Urothelium cell line (cell line): Measurements from ENCODE around the gene RAB9A.
A peak's percentile ranks its signal among the peaks of the same experiment; 100 is the strongest.
"Not testable (repeated sequence)": the region's sequence is repeated elsewhere in the genome, so short reads cannot be mapped to it uniquely, and the experiment has no call there.

ENCODE experiments used
- DNase-seq: peaks from one replicate; pipeline ENCODE4 v3.0.0; 2011; ENCODE audit warnings: low spot score, mixed read lengths
- FAIRE-seq: peaks from 2 replicates; lab custom pipeline; 2011; peaks lifted over from hg19 to GRCh38; lab: Jason Lieb, UNC

Gene RAB9A

GRCh38 chrX:13688958-13689740 is at the start of gene RAB9A:
RAB9A (plus strand) TSS chrX:13689128; CDS start chrX:13708747, 19,619 bp downstream.
- DNase-seq (peak; percentile 70), FAIRE-seq (no peak)

GRCh38 chrX:13641684-13642083 is 47.2 kb upstream of the RAB9A start:
- DNase-seq, FAIRE-seq: not testable (repeated sequence)

- DNase-seq, result no peak
- no peak for FAIRE-seq
These were observed 43.3 kb upstream of the RAB9A start for GRCh38 chrX:13645464-13646153.

GRCh38 chrX:13646154-13646549 is 42.8 kb upstream of the RAB9A start:
- peak; percentile 11 for DNase-seq
- no peak for FAIRE-seq

GRCh38 chrX:13647709-13648212 is 41.2 kb upstream of the RAB9A start:
- FAIRE-seq (no peak), DNase-seq (peak; percentile 20)

GRCh38 chrX:13648336-13648735 is 40.6 kb upstream of the RAB9A start:
- not testable (repeated sequence) for FAIRE-seq, DNase-seq

GRCh38 chrX:13649838-13650237 is 39.1 kb upstream of the RAB9A start:
- DNase-seq (no peak), FAIRE-seq (no peak)

- no peak for DNase-seq
- FAIRE-seq, result no peak
These were observed 38.6 kb upstream of the RAB9A start for GRCh38 chrX:13650318-13650717.

GRCh38 chrX:13651150-13651549 is 37.8 kb upstream of the RAB9A start:
- no peak for DNase-seq
- FAIRE-seq, result no peak

- FAIRE-seq (no peak), DNase-seq (peak; percentile 13)
These were observed 36.6 kb upstream of the RAB9A start for GRCh38 chrX:13652287-13652793.

- DNase-seq, result peak; percentile 81
- no peak for FAIRE-seq
These were observed 35.9 kb upstream of the RAB9A start, which contains the start of gene TCEANC for GRCh38 chrX:13652850-13653693. TCEANC (plus strand) TSS chrX:13653141; CDS start chrX:13662509, 9,368 bp downstream.

- FAIRE-seq, result no peak
- no peak for DNase-seq
These were observed 34.8 kb upstream of the RAB9A start for GRCh38 chrX:13654116-13654515.

- DNase-seq, result no peak
- FAIRE-seq, result no peak
These were observed 33.3 kb upstream of the RAB9A start for GRCh38 chrX:13655674-13656073.

GRCh38 chrX:13658602-13659001 is 30.3 kb upstream of the RAB9A start:
- DNase-seq (peak; percentile 3), FAIRE-seq (no peak)

GRCh38 chrX:13659063-13659462 is 29.9 kb upstream of the RAB9A start:
- DNase-seq, result no peak

GRCh38 chrX:13661735-13662288 is 27.1 kb upstream of the RAB9A start:
- no peak for DNase-seq
- FAIRE-seq, result no peak

More at GRCh38 chrX:13659063-13659462, 29.9 kb upstream of the RAB9A start:
- no peak for FAIRE-seq

- FAIRE-seq (no peak), DNase-seq (no peak)
These were observed 26.6 kb upstream of the RAB9A start for GRCh38 chrX:13662355-13662791.

- FAIRE-seq (no peak), DNase-seq (no peak)
These were observed 24.9 kb upstream of the RAB9A start for GRCh38 chrX:13664020-13664419.

- no peak for FAIRE-seq
- DNase-seq, result no peak
These were observed 22.1 kb upstream of the RAB9A start for GRCh38 chrX:13666836-13667235.

GRCh38 chrX:13667919-13668318 is 21.0 kb upstream of the RAB9A start:
- DNase-seq, result no peak
- FAIRE-seq, result no peak
